Natural killer cell (primary cell): ENCODE data around the gene RAI14. TPM values are rescaled to one million over a fixed set of nuclear protein-coding genes. Genes with fewer than 3 reads are reported as not detected.

ENCODE experiments used
- ATAC-seq, 3 donors: fragments of 150-1000 bp in 2 of 3; fragments of 200-7000 bp in 1 of 3; cut with Tn5 transposase; 1 replicate in 1 of 3; 2 replicates in 2 of 3; pipeline ENCODE4 v1.10.0; 2021; ENCODE audit warnings: mild to moderate bottlenecking in 2 of 3, moderate library complexity in 2 of 3
- DNase-seq, 2 donors: peaks; one replicate each; pipeline versions ENCODE4 v3.0.0 to v3.0.0-alpha.2; 2013 to 2021; ENCODE audit warnings: mixed read lengths in 1 of 2
- H3K27ac ChIP-seq: one replicate; pipeline ENCODE4 v1.5.1; 2013; ENCODE audit warnings: mild to moderate bottlenecking, low read length
- H3K27me3 ChIP-seq: one replicate; pipeline ENCODE4 v1.6.1; 2013; ENCODE audit warnings: low read length; ENCODE audit not compliant: control insufficient read depth, insufficient read depth
- H3K36me3 ChIP-seq: one replicate; pipeline ENCODE4 v1.6.1; 2013; ENCODE audit warnings: low read length; ENCODE audit not compliant: control insufficient read depth, insufficient read depth
- H3K4me1 ChIP-seq: one replicate; pipeline ENCODE4 v1.6.1; 2013; ENCODE audit warnings: low read length; ENCODE audit not compliant: control insufficient read depth, insufficient read depth
- H3K4me3 ChIP-seq: one replicate; pipeline ENCODE4 v1.5.1; 2013; ENCODE audit warnings: low read length
- H3K9me3 ChIP-seq: one replicate; pipeline ENCODE4 v1.6.1; 2013; ENCODE audit warnings: low read length; ENCODE audit not compliant: control insufficient read depth, insufficient read depth
- H3K27ac Mint-ChIP-seq, 2 donors: one replicate each; pipeline ENCODE4 v1.8.0; 2022; ENCODE audit warnings: mild to moderate bottlenecking in 2 of 2, mixed read lengths in 2 of 2, moderate library complexity in 1 of 2
- H3K27me3 Mint-ChIP-seq, 2 donors: one replicate each; pipeline ENCODE4 v1.8.0; 2022; ENCODE audit warnings: low read depth in 2 of 2, mixed read lengths in 2 of 2
- H3K36me3 Mint-ChIP-seq: one replicate; pipeline ENCODE4 v1.8.0; 2022; ENCODE audit warnings: mixed read lengths
- H3K4me1 Mint-ChIP-seq, 2 donors: one replicate each; pipeline ENCODE4 v1.8.0; 2022; ENCODE audit warnings: mixed read lengths in 2 of 2
- H3K4me3 Mint-ChIP-seq: one replicate; pipeline ENCODE4 v1.8.0; 2022; ENCODE audit warnings: mild to moderate bottlenecking, moderate library complexity, mixed read lengths
- H3K9me3 Mint-ChIP-seq, 2 donors: one replicate each; pipeline ENCODE4 v1.8.0; 2022; ENCODE audit warnings: mixed read lengths in 2 of 2
- CTCF ChIP-seq: fragments of 200-600 bp; IDR thresholded peaks from one replicate; pipeline ENCODE4 v1.8.0; 2022; ENCODE audit warnings: antibody characterized with exemption
- WGBS: methylation state at CpG from one replicate; pipeline ENCODE4 v1.1.7; 2013; ENCODE audit warnings: missing lambda C conversion rate; ENCODE audit not compliant: insufficient coverage; 5-methylcytosine and 5-hydroxymethylcytosine counted together
- intact Hi-C: fragments of 100-400 bp; cut with micrococcal nuclease; formaldehyde crosslinking; loops from one replicate; pipeline ENCODE4 v1.14.2; 2022
- total RNA-seq, 4 donors: library from RNA; stranded (reverse); fragments of 120-200 nt in 1 of 4; gene quantifications; one replicate each; pipeline versions ENCODE4 v1.2.3 to v1.2.4, GENCODE V29; 2013 to 2022

The RAI14 gene
- total RNA-seq, 3 donors from 2014 or later (not counting 1 experiment from before 2014, with no cell fraction given) = 0.40 to 2.9 (median 2.8) TPM

- Histone ChIP-seq H3K4me1 (no peaks in the 10 kb centered on the region), H3K27ac (no peak overlapping the region), H3K27me3 (no peaks in the 10 kb centered on the region), H3K36me3 (no peaks in the 10 kb centered on the region), H3K9me3 (no peaks in the 10 kb centered on the region), H3K4me3 (no peak overlapping the region)
- no peak overlapping the region for H3K27ac Mint-ChIP-seq
- no peaks in the 10 kb centered on the region for H3K9me3 Mint-ChIP-seq
- peaks cover 3 to 19% of the 10 kb centered on the region in 2 donors for H3K27me3 Mint-ChIP-seq
- H3K36me3 Mint-ChIP-seq = no peaks in the 10 kb centered on the region
- no peaks in the 10 kb centered on the region for H3K4me1 Mint-ChIP-seq
- WGBS = 88% methylated on average over 3 of the region's 4 CpGs
- DNase-seq (no peak), ATAC-seq (no peak)
- no peak for TF ChIP-seq CTCF
- no peak overlapping the region for H3K4me3 Mint-ChIP-seq
- intact Hi-C loops = no loop called here
Measured at GRCh38 chr5:34844999-34845398, 188.9 kb downstream of the RAI14 start.

GRCh38 chr5:34847056-34847455 is 190.9 kb downstream of the RAI14 start:
- no peaks in the 10 kb centered on the region for H3K9me3 Mint-ChIP-seq
- no peak overlapping the region for H3K27ac Mint-ChIP-seq
- no peaks in the 10 kb centered on the region for H3K9me3 ChIP-seq
- intact Hi-C loops = no loop called here
- no peaks in the 10 kb centered on the region for H3K4me1 Mint-ChIP-seq
- no peak for TF ChIP-seq CTCF
- ATAC-seq (no peak), DNase-seq (no peak)
- H3K36me3 ChIP-seq = no peaks in the 10 kb centered on the region
- no peak overlapping the region for H3K4me3 Mint-ChIP-seq
- peaks cover 3 to 19% of the 10 kb centered on the region in 2 donors for H3K27me3 Mint-ChIP-seq
- H3K27ac ChIP-seq = no peak overlapping the region
- no peaks in the 10 kb centered on the region for H3K27me3 ChIP-seq
- H3K4me1 ChIP-seq = no peaks in the 10 kb centered on the region
- H3K4me3 ChIP-seq = no peak overlapping the region
- H3K36me3 Mint-ChIP-seq = no peaks in the 10 kb centered on the region

GRCh38 chr5:34847552-34847951 is 191.4 kb downstream of the RAI14 start:
- no peaks in the 10 kb centered on the region for H3K36me3 Mint-ChIP-seq
- no peaks in the 10 kb centered on the region for H3K9me3 ChIP-seq

More at GRCh38 chr5:34847552-34847951, 191.4 kb downstream of the RAI14 start:
- 91% methylated on average over 4 of the region's 4 CpGs for WGBS
- H3K9me3 Mint-ChIP-seq = no peaks in the 10 kb centered on the region
- ATAC-seq = no peak
- no peak for TF ChIP-seq CTCF
- Histone ChIP-seq H3K27ac (no peak overlapping the region), H3K36me3 (no peaks in the 10 kb centered on the region), H3K4me3 (no peak overlapping the region), H3K4me1 (no peaks in the 10 kb centered on the region), H3K27me3 (no peaks in the 10 kb centered on the region)
- H3K27me3 Mint-ChIP-seq = peaks cover 4 to 19% of the 10 kb centered on the region in 2 donors
- no peak overlapping the region for H3K4me3 Mint-ChIP-seq
- DNase-seq = no peak
- no peaks in the 10 kb centered on the region for H3K4me1 Mint-ChIP-seq
- intact Hi-C loops = no loop called here
- H3K27ac Mint-ChIP-seq = no peak overlapping the region
